GM18508 (cell line): ENCODE measurements around the gene RDH13.
"Not testable (repeated sequence)": the region's sequence is repeated elsewhere in the genome, so short reads cannot be mapped to it uniquely, and the experiment has no call there.

ENCODE experiments used
- ATAC-seq: cut with Tn5 transposase; IDR thresholded peaks from one replicate; pipeline ENCODE4 v1.9.1; 2021; ENCODE audit warnings: moderate number of reproducible peaks; ENCODE audit not compliant: insufficient read depth, unreplicated experiment

RDH13 gene

DNA sequence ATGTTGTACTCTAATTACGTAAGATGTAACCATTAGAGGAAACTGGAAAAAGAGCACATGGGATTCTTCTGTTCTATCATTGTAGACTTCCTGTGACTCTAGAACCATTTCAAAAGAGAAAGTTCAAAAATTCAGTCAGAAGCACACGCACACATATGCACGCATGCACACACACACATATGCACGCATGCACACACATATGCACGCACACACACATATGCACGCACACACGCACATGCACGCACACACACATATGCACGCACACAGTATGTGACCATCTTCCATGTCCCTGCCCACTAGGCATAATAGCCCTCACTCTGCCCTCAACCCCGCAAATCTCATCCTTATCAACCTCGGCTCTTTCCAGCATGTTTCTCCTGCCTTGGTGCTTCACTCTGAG is 38.8 kb downstream of the RDH13 start:
- ATAC-seq, result no peak

DNA sequence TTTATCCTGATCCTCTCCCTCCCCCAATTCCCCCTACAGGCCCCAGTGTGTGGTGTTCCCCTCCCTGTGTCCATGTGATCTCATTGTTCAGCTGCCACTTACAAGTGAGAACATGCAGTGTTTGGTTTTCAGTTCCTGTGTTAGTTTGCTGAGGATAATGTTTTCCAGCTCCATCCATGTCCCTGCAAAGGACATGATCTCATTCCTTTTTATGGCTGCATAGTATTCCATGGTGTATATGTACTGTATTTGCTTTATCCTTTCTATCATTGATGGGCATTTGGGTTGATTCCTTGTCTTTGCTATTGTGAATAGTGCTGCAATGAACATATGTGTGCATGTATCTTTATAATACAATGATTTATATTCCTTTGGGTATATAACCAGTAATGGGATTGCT is 42.6 kb downstream of the RDH13 start:
- ATAC-seq, result not testable (repeated sequence)

DNA sequence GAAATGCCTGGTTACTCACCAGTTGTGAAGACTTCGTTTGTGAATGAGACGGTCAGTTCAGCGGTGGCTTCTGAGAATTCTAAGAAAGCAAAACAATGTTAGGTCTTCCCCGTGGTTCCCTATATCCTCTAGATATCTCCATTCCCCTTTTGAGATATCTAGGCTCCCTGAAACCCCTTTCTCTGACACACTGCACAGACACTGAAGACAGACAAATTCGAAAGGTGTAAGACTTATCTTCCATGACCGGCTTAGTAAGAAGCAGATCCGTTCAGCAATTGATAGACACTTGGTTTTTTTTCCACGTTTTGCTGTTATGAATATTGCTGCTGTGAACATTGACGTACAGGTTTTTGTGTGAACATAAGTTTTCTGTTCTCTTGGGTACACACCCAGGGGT is 44.3 kb downstream of the RDH13 start:
- ATAC-seq, result no peak

DNA sequence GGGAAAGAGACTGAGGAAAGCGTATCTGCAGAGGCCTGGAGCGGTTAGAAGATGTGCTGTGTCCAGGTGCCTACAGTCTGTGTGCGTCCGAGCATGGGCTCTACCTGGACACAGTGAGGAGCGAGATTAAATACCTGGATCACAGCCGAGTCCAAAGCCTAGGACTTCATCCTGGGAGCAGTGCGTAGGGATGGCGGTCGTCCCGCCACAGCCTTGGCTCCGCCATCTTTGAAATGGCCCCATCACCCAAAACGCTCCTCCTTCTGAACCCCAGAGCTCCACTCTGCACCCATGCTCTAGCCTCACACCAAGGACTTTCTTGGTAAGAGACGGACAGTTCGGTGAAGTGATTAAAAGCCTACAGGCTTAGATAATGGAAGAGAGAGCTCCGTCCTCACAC is 44.7 kb downstream of the RDH13 start:
- no peak for ATAC-seq

DNA sequence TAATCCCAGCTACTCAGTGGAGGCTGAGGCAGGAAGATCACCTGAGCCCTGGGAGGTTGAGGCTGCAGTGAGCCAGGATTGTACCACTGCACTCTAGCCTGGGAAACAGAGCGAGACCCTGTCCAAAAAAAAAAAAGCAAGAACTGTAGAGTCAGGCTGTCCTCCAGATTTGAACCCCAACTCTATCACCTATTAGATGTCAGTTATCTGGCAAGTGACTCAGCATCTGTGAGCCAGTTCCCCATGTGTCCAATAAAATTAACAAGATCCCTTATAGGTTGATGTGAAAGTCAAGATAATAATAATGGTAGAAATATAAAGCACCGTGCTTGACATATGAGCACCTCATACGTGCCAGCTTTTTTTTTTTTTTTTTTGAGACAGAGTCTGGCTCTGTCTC is 46.9 kb downstream of the RDH13 start:
- no peak for ATAC-seq

DNA sequence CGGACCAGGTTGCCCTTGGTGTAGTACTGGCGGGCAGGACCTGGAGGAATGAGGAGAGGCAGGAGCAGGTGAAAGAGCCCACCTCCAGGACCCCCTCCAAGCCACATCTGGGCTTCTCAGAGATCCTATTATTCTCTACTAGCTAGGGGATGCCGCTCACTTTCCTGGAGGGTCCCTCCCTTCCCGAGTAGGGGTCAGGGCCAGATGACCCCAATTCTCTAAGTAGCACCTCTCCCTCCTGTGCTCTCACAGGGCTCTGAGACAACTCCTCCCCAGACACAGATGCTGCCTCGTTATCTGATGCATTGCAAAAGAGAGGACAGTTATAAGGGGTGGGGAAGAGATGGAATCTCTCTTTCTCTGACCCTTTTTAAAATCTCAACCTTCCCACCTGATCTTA is 47.8 kb downstream of the RDH13 start:
- ATAC-seq, result no peak

DNA sequence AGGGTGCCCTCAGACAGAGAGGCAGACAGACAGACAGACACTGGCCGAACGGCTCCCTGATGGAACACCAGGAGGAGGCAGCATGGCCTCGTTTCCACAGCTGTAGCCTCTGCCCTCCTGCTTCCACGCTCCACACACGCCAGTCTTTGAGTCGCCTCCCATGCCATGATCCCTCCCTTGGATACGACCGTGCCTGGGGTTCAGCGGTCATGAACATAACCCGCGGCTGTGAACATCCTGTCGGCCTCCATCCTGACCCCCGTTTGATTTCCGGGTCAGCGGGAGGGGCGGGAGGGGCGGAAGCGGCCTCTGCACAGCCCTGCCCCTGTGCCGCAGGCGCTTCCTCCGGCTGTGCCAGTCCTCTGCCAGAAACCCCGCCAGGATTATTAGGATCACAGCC is 48.2 kb downstream of the RDH13 start:
- ATAC-seq, result no peak

DNA sequence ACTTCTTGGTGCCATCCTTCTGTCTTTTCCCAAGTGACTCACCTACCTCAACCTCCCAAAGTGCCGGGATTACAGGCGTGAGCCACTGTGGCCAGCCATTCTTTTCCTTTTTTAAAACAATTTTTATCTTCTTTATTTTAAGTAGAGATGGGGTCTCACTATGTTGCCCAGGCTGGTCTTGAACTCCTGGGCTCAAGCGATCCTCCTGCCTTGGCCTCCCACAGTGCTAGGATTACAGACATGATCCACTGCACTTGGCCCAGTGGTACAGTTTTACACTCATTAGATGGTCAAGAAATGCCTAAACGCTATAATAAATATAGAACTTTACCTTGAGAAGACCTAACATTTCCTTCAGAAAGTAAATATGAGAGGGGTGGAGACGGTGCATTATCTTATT is 49.4 kb downstream of the RDH13 start:
- ATAC-seq, result no peak

DNA sequence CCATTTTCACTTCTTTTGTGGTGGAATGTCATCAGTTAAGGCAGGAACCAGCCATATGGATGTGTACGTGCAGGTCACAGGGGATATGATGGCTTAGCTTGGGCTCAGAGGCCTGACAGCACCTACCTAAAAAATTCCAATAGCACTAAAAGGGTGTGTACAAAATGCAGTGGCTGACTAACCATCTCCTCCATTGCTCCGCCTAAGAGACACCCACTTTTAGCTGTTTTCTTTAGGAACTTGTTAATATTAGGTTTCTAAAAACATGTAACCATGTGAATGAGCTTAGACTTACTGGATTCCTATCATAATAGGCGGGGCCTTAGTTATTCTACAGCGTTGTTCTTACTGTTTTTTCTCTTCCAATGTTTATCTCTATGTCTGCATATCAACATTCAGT is 50.6 kb downstream of the RDH13 start:
- ATAC-seq, result no peak

DNA sequence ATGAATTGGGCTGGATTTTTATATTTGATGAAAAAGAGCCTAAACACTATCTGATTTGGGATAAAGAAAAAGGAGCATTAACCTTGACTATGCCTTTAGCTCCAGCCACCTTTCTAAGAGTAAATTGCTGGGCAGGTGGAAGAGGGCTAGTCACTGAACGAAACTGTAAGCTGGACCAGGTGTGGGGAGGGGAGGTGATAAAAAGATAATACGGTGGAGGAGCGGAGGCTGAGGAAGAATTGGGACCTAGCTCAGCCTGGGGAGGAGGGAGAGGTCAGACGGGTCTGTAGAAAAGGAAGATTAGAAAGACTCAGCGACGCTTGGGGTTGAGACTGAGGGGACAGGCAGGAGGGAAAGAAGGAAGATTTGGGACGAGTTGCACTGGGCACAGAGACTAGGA is 52.4 kb downstream of the RDH13 start:
- ATAC-seq, result not testable (repeated sequence)

DNA sequence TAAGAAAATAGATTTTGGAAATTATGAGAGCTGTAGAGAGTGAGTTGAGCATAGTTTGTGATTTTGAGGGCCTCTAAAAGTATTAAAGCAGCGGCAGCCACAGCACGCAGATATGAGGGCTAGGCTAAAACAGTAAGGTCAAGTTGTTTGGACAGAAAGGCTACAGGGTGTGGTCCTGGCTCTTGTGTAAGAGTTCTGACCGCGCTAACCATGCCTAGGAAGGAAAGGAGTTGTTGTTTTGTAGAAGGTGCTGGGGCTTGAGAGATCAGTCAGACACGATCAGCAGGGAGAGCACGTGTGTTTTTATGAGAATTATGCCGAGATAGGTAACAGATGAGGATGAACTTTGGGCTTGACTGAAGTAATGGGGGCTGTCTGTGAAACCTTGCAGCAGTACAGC is 54.2 kb downstream of the RDH13 start:
- ATAC-seq, result not testable (repeated sequence)

DNA sequence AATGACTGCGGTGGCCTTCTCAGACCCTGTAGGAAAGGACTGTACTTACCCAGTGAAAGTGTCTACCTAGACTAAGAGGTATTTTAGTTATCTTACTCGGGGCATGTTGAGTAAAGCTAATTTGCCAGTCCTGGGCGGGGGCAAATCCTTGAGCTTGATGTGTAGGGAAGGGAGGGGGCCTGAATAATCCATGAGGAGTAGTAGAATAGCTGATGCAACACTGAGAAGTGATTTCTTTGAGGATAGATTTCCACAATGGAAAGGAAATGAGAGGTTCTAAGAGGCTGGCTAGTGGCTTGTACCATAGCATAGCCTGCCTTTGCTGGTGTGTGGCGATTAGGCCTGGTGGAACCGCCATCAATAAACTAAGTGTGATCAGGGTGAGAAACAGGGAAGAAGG is 54.8 kb downstream of the RDH13 start:
- ATAC-seq, result not testable (repeated sequence)

DNA sequence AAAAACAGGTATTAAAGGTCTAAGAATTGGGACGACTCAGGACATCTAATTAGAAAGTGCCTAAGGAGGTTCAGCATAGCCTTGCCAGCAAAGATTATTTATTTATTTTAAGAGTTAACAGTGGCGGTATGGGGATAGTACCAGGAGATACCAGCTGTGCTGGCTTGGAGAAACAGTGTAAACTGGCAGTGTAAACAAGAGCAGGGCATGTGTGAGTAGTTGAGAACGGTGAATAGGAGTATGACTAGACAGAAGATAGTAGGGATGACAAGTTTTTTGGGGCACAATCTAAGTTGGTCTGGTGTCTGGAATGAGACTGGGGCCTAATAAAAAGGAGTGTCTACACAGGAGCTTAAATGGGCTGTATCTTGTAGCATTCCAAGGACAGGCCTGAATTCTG is 55.4 kb downstream of the RDH13 start:
- not testable (repeated sequence) for ATAC-seq

DNA sequence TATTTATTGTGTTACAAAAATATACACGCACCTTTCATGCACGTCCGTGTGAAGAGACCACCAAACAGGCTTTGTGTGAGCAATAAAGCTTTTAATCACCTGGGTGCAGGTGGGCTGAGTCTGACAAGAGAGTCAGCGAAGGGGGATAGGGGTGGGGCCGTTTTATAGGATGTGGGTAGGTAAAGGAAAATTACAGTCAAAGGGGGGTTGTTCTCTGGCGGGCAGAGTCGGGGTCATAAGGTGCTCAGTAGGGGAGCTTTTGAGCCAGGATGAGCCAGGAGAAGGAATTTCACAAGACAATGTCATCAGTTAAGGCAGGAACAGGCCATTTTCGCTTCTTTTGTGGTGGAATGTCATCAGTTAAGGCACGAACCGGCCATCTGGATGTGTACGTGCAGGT is 56.2 kb downstream of the RDH13 start:
- ATAC-seq, result not testable (repeated sequence)

DNA sequence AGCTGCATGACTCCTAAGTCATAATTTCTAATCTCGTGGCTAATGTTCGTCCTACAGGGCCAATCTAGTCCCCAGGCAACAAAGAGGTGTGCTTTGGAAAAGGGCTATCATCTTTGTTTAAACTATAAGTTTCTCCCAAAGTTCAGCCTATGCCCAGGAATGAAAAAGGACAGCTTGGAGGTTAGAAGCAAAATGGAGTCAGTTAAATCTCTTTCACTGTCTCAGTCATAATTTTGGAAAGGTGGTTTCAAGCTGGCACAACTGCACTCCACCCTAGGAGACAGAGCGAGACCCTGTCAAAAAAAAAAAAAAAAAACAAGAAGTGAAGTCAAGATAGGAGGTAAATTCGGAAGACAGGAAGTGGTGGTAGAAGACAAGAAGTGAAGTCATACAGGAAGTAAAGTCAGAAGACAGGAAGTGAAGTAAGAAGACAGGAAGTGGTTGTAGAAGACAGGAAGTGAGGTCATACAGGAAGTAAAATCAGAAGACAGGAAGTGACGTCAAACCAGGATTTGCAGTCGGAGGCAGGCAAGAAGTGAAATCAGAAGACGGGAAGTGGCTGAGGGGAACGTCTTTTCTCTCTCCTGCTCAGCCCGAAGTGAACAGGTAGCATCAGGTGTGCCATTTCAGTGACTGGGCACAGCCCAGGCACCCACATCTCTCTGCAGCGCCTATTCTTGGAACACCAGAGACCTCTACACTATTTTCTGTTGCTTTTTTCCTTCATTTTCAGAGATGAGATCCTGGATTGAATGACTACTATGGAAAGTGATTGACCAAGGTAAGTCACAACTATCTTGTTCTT is 57.1 kb downstream of the RDH13 start:
- ATAC-seq, result no peak

DNA sequence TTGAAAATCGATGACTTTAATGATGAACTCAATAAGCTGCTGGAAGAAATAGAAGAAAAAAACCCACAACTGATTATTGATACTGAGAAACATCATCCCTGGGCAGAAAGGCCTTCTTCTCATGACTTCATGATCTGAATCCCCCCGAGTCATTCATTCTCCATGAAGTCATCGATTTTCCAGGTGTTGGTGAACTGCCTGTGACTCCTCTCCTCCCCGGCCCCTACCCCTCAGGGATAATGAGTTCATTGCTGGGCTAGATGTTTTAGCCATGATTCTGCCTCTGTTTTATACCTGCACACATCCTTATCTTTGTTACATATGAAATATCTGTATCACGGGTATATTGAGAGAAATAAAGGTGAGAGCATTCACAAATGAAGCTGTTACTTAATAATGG is 62.2 kb downstream of the RDH13 start:
- ATAC-seq, result no peak

DNA sequence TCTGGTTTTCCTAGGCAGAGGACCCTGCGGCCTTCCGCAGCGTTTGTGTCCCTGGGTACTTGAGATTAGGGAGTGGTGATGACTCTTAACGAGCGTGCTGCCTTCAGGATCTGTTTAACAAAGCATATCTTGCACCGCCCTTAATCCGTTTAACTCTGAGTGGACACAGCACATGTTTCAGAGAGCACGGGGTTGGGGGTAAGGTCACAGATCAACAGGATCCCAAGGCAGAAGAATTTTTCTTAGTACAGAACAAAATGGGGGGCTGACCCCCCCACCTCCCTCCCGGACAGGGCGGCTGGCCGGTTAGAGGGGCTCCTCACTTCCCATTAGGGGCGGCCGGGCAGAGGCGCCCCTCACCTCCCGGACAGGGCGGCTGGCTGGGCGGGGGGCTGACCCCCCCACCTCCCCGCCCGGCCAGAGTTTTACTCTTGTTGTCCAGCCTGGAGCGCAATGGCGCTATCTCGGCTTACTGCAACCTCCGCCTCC is 64.2 kb downstream of the RDH13 start:
- ATAC-seq, result not testable (repeated sequence)

DNA sequence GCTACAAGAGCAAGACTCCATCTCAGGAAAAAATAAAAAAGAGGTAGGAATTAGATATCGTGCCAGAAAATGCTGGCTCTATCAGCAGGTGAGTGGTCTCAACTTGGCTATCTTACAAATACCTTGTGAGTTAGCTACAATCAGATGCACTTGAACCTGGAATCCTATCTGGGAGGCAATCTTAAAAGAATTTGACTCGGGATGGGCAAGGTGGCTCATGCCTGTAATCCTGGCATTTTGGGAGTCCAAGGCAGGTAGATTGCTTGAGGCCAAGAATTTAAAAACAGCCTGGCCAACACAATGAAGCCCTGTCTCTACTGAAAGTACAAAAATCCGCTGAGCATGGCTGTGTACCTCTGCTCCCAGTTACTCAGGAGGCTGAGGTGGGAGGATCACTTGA is 67.4 kb downstream of the RDH13 start:
- no peak for ATAC-seq
